ENCODE results near the gene PANK2.

Gene PANK2

GRCh38 chr20:3901706-3902440 is 12.7 kb downstream of the PANK2 start:
- no peak for DNase-seq

DNA sequence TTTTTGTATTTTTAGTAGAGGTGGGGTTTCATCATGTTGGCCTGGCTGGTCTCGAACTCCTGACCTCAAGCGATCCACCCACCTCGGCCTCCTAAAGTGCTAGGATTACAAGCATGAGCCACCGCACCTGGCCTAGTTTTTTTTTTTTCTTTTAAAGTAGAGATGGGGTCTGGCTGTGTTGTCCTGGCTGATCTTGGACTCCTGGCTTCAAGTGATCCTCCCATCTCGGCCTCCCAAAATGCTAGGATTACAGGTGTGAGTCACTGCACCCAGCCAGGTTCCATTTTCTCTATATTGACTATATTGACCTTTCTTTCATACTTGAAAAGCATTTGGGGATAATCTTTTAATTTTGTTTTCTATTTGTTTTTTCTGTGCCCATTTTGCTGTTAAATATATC is 13.3 kb downstream of the PANK2 start:
- DNase-seq = no peak

DNA sequence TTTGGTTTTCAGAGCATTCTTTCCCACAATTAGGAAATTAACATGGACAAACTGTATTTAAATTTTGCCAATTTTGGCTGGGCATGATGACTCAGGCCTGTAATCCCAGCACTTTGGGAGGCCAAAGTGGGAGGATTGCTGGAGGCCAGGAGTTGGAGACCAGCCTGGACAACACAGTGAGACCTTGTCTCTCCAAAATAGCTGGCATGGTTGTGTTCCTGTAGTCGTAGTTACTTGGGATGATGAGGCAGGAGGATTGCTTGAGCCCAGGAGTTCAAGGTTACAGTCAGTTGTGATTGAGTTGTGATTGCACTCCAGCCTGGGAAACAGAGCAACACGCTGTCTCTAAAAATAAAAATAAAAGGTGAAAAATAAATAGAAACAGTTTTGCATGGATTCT is 15.0 kb downstream of the PANK2 start:
- DNase-seq = no peak

GRCh38 chr20:3904857-3905256 is 15.7 kb downstream of the PANK2 start:
- DNase-seq = no peak

DNA sequence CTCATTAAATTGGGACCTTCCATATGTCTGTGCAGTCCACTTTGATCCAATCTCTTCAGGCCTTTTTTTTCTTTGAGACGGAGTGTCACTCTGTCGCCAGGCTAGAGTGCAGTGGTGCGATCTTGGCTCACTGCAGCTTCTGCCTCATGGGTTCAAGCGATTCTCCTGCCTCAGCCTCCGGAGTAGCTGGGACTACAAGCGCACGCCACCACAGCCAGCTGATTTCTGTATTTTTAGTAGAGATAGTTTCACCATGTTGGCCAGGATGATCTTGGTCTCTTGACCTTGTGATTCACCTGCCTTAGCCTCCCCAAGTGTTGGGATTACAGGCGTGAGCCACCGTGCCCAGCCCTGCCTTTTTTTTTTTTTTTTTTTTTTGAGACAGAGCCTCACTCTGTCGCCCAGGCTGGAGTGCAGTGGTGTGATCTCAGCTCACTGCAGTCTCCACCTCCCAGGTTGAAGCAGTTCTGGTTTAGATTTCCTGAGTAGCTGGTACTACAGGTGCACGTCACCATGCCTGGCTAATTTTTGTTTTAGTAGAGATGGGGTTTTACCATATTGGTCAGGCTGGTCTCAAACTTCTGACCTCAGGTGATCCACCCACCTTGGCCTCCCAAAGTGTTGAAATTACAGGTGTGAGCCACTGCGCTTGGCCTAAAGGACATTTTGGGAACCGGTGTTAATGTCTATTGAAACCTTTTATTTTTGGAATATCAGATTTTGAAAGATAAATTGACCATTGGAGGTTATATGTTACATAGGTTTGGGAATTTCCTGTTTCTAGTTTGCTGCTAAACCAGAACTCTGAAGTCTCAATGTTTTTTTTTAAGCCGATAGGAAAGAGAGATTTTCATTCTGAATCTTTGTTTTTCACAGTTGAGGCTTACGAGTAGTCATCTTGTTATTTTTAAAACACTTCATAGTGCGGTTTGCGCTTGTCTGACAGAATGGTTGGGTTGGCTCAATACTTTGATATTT is 17.8 kb downstream of the PANK2 start:
- DNase-seq = peak in 4 of 5 experiments; percentile 15 to 85 (median 34)

GRCh38 chr20:3908667-3909066 is 19.5 kb downstream of the PANK2 start:
- DNase-seq = no peak

- peak in 1 of 5 experiments; percentile 56 for DNase-seq
Measured at GRCh38 chr20:3909952-3910366, 20.8 kb downstream of the PANK2 start.

DNA sequence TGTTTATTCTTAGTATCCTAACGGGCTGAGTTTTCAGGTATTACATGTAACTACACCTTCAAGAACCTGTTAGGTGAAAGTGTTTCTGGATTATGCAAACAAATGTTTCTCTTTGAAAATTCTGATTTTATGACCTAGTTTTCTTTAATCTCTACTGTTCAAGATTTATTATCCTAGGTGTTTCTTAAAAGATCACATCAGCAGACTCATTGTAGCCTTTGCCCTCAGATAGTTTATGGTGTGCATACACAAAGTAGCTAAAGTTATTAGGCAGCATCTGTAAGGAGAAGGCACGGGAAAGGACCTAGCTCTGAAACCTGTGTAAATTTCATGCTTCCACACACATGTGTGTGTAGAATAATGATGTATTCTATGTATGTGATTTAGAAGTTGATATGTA is 21.7 kb downstream of the PANK2 start:
- no peak for DNase-seq

DNA sequence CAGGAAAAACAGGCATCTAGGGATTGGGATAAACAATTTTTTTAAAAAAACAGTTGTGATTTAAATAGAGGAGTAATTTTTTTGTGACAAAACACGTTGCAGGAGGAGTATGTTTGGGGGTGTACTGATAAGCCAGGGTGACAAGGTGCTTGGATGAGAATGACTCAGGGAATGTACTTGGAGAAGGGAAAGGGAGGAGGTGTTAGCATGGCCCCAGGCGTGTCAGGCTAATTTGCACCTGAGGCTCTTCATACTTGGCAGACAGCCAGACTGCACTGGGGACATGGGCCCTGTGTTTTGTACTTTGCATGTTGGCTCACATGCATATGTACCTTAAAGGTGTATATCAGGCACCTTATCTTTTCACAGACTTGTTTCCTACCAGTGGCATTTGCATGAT is 22.8 kb downstream of the PANK2 start:
- DNase-seq = no peak

GRCh38 chr20:3914446-3914845 is 25.3 kb downstream of the PANK2 start:
- DNase-seq = no peak

- no peak for DNase-seq
Measured at GRCh38 chr20:3915691-3916090, 26.5 kb downstream of the PANK2 start.

DNA sequence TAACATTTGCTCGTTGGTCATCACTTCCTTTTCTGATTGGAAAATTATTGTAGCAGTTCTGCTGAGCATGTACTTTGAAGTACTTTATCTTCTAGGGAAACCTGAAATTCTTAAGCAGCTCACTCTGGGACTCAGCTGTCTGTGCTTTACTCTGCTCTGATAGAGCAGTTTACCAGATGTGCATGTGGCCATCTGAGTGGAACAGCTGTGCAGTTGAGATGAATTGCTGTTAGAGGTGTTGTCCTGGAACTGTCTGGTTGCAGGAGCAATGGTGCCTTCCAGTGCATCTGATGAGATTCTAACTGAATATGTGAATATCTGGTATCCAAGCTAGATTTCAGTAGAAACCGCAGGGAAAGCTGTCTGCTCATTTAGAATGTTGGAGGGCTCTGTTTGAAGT is 27.2 kb downstream of the PANK2 start:
- no peak for DNase-seq

DNA sequence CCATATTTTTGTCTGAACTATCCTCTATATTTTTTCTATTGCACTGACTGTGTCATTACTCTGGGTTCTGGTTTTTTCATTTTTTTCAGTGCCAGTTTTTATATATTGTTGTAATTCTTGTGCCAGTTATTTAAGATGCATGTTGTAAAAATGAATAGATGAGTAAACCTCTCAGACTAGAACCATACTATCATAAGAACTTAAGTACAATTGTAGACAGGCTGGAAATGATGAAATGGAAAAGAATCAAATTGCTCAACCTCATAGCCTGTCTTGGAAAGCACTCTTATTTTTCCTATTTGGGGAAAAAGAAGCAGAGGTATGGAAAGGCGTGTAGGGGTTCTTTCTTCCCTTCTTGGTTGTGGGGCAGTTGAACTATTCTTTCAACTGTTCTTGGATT is 30.2 kb downstream of the PANK2 start:
- no peak for DNase-seq

DNA sequence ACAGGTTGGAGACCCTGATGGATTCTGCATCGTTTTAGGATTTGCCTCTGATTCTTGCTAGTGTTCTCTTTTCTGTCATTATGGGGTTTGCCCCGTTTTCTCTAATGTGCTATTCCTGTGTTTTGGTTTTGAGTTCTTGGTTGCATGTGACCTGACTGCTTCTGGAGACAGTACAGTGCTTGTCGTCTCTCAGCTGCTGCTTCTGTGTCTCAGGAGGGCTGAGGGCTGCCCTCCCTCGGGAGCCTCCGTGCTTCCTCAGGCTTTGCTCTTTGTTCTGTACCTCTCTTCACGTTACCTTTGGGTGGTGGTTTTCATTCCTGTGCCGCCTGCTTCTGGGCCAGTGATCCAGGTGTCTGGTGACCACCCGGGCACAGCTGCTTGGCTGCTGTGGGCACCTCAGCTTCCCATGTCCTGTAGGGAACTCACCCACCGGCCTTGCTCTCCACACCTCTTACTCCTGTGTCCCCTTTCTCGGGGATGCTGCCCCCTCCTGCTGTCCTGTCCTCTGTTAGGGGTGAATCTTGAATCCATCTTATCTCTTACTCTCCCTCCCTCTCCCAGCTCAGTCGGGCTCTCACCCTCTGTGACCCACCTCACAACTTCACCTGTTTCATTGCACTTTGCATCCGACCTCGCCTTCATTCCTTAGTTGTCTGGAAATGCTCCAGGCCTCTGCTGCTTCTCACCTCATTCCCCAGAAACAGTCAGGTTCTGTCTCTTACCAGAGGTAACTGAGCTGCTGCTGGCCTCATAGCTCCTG is 33.2 kb downstream of the PANK2 start:
- DNase-seq = no peak

DNA sequence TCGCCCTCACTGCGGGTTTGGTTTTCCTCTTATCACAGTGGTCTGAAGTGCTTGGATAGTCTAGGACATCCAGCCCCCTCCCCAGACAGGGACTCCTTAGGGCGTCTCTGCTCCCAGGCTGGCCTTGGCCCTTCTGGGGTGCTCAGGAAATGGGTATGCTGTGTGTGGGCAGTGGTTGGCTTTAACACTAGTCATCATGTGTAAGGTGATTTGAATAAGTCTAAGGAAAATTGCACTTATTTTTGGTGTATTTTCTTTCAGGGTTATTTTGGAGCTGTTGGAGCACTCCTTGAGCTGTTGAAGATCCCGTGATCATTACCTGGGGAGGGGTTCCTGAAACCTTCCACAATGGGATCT is 33.8 kb downstream of the PANK2 start:
- DNase-seq = no peak

DNA sequence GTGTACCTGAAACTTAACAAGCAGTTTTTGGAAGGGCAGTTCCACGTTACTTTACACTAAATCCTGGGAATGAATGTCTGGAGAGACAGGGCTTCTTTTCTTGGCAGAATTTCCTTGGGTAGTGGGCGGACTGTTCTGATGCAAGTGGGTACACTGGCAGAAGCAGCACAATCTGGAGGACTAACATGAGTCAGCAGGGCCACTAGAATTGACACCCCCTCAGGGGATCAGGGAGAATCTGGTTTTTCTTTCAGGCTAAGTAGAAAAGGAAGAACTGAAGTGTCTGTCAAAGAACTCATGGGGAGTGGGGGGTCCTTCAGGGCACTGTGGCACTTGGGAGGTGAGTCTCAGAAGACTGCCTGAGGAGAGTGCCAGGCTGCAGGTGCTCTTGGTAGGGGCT is 34.6 kb downstream of the PANK2 start:
- DNase-seq = no peak

DNA sequence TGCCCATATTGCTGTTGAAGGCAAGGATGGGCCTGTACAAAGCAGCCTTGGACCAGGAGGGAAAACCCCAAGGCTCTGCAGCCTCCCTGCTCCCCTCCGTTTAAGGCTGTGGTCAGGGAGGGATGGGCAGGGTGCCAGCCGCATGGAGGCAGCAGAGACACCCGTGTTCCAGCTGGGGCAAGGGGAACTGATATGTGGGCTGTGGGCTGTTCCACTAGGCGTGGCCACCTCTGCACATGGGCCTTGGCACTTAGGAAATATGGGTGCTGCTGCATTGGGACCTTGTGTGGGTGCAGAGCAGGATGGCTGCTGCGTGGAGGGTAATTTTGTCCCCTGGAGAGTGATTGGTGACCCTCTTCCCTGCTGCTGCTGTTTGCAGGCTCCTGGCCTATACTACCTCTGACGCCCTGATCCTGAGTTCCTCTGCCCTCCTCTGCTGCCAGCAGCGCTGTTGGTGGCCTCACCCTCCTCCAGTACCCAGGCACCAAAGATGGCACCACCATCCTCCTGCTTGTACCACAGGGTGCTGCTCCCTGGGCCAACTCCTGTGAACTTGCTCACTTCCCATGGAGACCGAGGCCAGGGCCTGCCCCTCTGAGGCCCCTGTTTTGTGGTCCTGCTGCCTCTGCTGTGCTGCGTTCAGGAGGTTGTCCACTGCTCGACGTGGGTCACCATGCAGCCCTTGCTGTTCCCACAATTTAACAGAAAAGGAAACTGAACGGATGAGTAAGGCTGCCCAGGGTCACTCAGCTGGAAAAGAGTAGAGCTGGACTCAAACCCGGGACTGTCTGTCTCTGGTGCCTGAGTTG is 35.3 kb downstream of the PANK2 start:
- no peak for DNase-seq

DNA sequence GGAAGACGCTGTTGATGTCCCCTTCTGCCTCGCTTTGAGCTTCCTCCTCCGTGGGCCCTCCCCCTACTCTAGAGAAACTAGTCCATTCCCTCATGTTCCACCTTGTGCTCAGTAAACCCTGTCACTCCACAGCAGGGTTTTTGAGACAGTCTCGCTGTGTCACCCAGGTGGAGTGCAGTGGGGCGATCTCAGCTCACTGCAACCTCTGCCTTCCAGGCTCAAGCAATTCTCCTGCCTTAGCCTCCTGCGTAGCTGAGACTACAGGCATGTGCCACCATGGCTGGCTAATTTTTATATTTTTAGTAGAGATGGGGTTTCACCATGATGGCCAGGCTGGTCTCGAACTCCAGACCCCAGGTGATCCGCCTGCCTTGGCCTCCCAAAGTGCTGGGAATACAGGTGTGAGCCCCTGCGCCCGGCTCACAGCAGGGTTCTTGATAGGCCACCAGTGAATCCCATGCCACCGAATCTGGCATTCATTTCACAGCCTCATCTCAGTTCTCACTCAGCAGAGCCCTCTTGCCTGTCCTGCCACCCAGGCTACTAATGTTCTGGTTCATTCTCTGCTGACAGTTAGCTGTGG is 36.0 kb downstream of the PANK2 start:
- DNase-seq = no peak

GRCh38 chr20:3925899-3926638 is 36.9 kb downstream of the PANK2 start:
- no peak for DNase-seq

GRCh38 chr20:3927486-3928291 is 38.5 kb downstream of the PANK2 start:
- DNase-seq = no peak
